COLO829 (cell line): Measurements from ENCODE around the gene TOP3B.
"Not testable (repeated sequence)": the region's sequence is repeated elsewhere in the genome, so short reads cannot be mapped to it uniquely, and the experiment has no call there.

Experiments used
- DNase-seq: peaks from one replicate; pipeline ENCODE4 v3.0.0; 2012; ENCODE audit warnings: low spot score

Gene TOP3B

DNA sequence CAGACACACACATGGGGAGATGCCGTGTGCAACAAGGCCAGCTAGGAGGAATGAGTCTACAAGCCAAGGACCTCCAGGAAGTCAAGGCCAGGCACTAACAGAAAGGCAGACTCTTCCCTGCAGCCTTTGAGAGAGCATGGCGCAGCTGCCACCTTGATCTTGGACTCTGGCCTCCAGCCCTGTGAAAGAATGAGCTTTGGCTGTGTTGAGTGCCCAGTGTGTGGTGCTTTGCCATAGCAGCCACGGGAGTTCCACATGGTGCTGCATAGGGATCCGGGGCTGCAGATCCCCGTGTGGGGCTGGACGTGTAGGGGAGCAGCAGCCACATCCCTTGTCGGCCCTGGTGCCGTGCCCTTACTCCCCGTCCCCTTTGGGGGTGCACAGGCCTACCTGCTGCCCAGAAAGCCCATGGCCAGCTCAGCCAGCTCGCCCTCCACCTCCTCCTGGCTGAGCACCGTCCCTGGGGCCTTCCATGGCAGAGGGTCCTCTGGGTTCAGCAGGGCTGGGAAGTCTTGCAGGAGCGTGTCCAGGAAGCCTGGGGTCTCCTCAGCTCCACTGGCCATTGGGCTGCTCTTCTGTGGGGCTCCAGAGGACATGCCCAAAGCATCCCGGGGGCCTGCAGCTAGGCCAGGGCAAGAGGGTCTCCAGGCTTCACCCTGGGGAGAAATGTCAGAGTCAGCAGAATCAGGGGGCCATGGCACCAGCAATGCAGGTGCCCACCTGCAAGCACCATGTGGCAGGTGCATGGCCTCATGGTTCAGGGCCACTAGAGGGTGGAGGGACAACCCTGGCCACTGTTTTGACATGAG, 36.9 kb downstream of the TOP3B start:
- no peak for DNase-seq

DNA sequence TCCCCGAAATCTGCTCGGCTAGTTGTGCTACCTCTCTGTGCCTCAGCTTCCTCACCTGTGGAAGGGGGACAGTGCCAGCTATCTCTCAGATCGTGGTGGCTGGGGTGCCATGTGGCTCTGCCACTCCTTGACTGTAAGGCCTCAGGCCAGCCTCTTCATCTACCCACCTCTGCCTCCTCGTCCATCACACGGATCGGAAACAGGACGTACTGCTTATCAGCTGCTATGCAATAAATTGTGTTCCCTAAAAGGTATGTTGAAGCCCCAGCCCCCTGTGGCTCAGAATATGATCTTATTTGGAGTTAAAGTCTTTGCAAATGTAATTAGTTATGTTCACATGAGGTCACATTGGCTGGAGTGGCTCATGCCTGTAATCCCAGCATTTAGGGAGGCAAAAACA, 37.7 kb downstream of the TOP3B start:
- no peak for DNase-seq

DNA sequence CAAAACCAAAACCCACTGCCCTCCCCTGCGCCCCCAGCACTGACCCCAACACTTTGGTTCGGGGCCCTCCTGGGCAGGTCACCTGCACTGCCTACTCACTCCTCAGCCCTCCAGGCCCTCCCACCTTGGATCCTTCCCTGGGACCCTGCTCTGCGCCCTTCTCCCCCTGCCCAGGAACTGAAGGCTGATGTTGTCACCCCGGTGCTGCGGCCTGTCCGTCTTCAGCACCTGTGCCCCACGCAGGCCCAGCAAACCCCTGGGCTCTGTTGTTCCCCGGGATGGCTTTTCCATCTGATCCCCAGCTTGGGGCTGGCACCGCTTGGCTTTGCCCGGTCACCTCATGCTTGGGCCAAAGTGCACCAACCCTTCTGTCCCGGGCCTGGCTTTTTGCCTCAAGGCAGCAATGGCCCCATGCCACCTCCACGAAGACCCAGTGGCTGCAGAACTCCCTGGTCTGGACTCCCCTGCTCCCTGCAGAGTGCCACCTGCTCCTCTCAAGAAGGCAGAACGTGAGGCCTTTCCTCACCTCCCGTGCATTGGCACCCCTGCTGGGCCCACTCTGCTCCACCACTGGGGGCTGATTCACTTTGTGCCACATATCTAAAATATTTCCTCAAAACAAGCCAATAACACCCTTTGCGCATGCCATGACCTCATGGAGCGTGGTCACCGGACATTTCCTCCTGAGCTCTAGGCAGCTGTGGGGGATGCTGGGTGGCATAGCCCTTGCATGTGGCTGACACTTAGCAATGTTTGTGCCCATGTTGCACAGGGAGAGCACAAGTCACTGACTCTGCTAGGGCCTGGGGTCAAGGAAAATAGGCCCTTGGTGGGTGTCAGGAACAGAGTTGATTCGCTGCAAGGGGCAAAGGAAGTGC, 38.8 kb downstream of the TOP3B start:
- no peak for DNase-seq

DNA sequence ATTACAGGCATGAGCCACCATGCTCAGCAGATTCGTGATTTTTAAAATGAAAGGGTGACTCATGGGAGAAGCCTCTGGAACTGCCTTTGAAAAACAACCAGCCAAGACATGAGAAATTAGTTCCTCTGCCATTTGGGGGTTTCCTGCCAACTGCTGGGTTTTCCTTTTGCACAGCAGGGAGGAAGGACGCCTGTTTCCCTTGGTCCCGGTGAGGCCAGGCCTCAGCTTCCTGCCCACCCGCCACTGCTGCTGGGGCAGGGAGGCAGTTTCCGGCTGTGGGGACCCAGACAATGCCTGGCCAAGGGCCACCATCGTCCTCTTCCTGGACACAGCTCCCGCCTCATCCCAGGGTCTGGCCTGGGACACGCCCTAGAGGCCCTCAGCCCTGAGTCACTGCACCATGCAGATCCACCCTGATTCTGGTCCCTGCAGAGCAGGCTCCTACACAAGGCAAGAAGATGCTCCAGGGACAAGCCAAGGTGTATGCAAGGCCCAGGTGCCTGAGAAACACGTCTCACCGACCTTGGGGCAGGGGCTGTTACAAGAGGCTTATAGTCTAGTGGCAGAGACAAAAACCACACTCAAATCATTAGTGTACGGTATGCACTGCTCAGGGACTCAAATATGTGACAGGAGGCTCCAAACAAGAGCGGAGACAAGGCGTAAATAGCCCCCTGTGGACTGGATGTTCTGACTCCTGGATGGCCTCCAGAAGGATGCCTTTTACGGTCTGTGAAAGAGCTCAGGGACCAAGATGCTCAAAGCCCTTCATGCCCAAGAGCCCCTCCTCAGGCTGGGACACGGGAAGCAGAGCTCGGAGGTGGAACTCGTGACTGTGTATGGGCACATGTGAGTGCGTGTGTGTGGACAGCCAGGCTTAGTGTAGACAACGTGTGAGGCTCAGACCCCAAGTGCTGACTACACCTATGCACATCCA, 39.9 kb downstream of the TOP3B start:
- DNase-seq: peak; percentile 48

DNA sequence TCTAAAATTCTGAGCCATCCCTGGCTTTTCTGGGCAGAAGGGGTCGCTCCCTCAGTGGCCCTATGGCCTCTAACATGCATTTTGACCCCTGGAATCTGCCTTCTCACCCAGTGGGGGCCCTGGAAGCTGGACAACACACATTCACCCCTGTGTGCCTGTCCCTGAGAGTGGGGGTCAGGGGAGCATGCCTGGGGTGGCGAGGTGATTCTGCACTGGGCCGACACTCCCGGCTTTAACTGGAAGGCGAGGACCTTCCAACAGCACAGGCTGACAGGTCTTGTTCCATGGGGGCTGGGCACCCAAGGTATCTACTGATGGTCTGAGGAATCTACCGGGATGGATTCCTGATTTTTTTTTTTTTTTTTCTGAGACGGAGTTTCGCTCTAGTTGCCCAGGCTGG, 40.7 kb downstream of the TOP3B start:
- DNase-seq: no peak

DNA sequence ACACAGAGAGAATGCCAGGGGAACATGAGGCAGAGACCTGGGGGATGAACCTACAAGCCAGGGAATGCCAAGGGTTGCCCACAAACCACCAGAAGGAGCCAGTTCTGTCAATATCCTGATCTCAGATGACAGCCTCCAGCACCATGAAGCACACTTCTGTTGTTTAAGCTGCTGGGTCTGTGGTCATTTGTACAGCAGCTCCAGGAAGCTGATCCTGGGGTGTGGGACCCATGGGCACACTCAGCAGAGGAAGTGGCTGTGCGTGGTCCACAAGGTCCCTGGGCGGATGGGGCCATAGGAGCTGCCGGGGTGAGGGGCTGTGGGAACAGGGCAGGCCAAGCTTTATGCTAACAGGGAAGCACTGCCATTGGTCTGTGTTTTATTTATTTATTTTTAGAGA, 42.1 kb downstream of the TOP3B start:
- no peak for DNase-seq

DNA sequence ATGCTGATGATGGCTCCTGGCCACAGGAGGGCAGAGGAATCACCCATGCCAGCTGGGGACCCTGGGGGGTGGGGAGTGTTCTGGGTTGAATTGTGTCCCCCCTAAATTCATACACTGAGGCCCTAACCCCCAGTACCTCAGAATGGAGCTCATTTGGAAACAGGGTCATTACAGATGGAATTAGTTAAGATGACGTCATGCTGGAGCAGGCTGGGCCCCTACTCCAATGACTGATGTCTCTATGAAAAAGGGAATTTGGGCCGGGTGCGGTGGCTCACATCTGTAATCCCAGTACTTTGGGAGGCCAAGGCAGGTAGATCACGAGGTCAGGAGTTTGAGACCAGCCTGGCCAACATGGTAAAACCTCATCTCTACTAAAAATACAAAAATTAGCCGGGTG, 42.7 kb downstream of the TOP3B start:
- not testable (repeated sequence) for DNase-seq

DNA sequence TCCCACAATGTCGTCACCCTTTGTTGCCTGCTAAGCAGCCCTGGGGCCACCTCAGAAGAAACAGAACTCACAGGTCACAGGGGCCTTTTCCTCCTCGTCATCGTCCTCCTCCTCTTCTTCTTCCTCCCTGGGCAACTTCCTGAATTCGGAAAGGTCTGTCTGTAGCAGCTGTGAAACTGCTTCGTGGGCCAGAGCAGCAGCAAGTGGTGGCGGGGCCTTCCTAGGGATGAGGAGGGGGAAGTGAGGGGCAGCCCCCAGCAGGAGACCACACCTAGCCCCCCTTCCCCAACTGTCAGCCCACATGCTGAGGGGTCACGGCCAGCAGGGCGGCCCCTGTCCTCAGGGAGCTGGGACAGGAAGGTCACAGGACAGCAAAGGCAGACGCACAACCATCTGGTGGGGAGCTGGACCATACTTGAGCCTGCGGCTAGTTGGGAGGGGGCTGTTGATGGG, 43.1 kb downstream of the TOP3B start:
- DNase-seq: no peak

DNA sequence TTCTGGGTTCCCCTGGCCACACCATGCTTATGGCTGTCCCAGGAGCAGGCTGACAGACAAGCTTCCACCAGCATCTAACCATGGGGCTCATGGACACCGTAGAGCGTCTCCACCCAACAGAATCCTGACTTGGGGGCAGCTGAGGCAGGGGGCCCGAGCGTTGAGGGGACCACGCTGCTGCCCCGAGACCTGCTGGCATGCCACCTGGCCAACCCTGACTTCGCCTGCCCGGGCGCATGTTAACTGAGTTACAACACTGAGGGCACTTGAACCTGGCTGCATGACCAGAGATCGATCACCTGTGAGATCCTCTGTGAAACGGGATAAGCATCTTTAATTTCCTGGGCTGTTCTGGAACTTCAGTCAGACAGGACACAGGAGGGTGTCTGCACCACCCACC, 43.7 kb downstream of the TOP3B start:
- no peak for DNase-seq

DNA sequence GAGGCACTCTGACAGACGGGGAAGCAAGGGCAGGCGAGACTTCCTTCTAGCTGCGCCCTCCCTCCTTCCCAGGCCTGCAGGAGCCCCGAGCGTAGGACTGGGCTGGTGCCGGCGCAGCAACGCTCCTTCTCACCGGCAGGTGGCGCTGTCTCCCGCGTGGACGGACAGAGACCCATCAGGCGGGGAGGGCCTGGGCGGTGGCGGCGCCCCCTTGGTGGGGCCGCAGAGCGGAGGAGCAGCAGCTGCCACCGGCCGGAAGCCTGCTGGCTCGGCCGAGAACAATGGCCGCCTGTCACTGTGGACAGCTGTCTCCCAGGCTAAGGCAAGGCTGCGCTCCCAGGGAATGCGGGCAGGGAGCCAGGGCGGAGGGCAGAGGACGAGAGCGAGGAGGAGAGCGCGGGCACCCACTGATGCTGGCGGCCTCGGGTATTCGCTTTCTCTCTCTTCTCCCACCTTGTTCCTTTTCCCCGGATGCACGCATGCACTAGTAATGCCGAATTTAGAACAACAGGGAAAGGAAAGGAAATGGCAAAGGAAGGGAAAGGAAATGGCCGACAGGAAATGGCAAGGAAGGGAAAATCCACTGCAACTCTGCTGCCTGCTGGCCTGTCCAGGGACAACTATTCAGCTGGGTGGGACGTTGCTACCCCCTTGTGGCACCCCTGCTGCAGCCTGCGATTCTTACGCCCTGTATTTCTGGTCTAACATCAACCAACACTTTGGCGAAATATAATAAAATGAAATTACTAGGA, 44.3 kb downstream of the TOP3B start:
- peak; percentile 92 for DNase-seq

DNA sequence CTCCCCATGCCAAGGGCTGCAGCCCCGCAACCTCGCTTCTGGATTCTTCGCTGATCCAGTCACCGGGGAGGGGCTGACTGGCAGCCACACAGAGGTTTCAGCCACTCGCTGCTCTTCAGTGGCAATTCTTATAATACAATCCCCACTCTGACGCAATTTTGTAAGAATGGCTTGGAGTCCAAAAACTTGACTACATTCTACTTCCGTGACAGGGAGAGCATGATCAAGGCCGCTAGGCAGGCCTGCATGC, 44.8 kb downstream of the TOP3B start:
- no peak for DNase-seq

DNA sequence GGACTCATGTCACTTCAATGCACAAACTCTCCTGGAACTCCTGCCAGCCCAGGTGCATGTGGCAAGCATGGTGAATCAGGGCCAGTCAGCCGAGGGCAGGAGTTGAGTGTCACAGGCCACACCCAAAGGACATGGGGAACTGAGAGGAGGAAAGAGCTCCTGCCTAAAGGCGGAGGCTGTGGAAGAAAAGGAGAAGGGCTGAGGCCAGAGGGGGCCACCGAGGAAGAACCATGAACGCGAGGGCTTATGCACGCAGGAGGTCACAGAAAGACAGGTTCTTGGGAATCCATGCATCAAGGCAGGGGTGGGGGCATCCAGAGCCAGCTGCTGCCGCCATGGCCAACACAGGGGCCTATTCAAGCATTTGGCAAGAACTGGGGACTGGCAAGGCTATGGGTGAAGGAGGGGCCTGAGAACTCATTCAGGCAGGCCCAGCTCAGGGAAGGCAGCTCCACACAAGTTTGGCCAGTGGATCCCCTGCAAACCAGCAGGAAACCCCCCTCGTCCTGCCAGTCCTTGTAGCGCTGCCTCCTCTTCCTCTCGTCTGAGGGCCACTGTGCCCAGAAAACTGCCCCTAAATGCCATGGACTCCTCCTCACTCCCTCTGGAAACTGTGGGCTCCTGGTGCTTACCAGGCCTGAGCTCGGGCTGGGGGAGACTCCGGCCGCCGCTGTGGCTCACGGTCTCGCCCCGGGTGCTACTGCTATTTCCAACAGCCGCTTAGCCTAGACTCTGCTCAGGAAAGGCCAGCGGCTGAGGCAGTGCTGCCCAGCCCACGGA, 45.4 kb downstream of the TOP3B start:
- no peak for DNase-seq

DNA sequence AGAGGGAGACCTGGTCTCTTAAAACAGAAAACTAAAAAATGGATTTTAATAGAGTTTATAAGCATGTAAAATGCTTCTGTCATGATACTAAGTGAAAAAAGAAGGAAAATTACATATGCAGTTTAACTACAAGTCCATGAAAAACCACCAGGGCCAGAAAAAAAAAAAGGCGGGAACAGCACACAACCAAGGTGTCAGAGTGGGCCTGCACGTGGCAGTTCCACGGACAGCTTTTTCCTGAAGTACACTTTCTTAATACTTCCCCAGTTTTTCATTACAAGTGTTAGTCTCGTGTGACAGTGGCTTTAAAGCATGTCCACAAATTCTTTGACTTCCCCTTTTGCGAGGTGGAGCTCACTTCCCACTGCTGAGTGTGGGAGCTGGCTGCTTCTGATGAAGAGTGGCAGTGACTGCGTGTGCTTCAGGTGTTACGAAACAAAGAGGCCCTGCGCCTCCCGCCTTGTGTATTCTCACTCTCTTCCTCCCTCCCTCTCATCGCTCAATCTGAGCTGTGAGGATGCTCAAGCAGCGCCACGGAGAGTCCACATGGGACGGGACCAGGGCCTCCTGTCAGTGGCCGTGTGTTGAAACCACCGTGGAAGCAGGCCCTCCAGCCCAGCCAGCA, 46.3 kb downstream of the TOP3B start:
- no peak for DNase-seq

DNA sequence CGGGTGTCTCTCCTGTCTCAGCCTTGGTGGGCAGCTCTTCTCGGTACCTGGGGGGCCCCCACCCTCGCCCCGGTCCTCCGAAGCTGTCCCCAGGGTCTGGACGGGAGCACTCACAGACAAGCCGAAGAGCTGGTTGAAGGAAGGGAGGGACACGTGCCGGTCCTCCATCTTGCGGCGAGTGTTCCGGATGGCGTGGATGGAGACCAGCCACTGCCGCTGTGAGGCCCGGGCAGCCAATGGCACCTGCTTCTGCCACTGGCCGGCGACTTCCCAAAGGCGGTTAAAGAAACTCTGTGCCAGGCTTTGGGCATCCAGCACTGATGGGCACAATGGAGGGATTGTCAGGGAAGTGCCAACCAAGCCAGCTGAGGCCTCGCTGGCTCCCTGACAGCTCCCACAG, 48.7 kb downstream of the TOP3B start:
- DNase-seq: no peak

DNA sequence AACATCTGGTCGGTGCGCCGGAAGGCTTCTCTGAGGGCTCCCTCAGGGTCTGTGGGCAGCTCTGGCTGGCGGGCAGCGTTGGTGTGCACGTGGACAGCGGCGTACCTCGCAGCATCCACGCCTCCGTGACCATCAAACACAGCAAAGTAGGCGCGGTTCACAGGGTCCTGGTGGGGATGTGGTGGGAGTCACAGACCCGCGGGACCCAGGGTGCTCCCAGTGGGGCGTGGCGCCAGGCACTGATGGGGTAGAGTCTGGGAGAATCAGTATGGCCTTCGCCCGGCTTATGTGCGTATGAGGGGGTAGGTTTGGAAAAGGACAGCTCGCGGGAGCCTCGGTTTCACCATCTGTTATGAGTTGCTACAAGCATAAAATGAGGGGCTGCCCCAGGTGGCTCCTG, 49.2 kb downstream of the TOP3B start:
- DNase-seq: no peak

DNA sequence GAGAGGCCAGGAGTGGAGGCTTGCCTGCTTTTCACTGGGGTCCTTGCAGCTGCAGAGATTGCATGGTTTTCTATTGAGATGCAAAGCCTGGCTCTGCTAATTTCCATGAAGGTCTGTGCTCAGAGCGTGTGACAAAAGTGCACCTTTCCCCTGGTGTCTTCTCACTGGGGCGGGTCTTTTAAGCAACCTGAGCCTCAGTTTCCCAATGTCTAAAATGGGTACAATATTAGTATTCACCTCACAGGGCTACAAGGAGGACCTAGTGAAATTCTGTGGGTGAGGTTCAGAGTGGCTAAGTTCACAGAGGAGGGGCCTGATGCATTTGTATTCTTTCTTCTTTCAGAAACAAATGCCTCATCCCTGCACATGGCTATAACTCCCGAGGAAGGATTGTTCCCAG, 50.2 kb downstream of the TOP3B start:
- no peak for DNase-seq

DNA sequence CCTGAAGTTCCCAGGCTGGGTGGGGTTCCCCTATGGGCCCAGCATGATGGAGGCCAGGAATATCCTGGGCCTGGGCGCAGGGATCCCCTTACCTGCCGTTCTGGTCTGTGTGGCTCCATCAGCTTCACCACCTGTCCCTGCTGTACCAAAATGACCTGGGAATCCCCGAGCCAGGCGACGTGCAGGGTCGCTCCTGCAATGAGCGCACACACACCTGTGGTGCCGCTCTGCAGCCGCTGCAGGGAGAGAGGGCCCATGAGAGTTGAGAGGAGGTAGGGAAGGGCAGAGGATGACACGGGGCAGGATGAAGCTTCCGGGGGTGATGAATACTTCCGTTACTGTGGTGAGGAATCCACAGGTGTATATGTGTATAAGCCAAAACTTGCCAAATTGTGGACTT, 51.5 kb downstream of the TOP3B start:
- no peak for DNase-seq

DNA sequence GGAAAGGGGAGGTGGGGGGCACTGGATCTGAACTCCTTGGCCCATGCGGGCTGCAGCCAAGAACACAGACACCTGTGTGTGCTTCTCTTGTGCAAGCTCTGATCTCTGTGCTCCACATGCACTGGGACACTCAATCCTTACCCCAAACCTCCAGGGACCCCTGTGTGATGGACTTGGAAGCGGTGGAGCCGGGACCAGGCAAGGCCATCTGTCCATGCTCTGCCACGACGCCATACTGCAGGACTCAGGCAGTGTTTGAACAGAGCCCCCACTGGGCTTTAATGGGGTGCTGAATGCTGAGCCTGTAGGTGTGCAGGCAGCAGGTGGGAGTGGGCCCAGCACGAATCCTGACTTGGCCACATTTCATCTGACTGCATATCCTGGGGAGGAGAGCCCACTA, 53.3 kb downstream of the TOP3B start:
- DNase-seq: no peak

DNA sequence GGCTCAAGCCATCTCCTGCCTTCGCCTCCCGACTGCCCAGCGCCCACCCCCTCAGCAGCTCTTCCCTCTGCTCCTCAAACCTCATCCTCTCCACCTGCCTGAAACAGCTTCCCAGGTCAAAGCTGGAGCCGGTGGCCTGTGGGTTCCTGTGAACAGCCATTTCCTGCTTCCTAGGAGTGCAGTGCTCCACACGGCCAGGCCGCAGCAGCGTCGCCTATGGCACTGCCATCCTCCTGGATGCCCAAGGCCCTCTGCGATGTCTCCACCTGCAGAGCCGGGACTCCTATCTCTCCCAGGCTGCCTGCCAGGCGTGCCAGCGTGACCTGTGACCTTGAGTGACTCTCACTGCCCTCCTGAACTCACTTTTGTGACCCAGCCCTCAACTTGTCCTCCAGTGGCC, 54.5 kb downstream of the TOP3B start:
- no peak for DNase-seq

DNA sequence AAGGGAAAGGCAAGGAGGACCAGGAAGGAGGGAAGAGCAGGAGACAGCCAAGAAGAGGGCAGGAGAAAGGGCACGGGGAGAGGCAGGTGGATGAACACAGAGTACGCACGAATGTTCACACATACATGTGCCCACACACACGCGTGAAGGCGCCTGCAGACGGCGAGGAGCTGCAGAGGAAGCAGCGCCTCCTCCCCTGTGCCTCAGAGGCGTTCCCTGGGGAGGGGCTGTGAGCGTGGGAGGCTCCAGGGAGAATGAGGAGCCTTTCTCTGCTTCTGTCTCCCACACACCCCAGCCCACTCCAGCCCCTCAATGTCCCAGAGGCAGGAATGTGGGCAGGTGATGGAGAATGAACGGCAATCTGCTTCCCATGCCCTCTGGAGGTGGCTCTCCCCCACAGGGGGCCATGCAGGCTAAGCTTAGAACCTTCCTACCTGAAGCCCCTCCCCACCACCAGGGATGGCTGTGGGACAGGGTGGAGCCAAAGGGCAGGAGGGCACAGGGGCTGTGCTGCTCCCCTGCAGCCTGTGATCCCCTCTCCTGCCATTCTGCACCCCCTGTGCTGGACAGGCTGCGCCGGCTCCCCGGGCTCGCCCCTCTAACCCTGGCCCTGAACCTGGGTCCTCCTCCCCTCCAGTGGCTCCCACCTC, 55.3 kb downstream of the TOP3B start:
- DNase-seq: no peak
